Lung (tissue), 12 donors: ENCODE data around the gene PRKCE. TPM values are rescaled to one million over a fixed set of nuclear protein-coding genes. Genes with fewer than 3 reads are reported as not detected.

ENCODE experiments used
- ATAC-seq: fragments of 200-7000 bp; cut with Tn5 transposase; one replicate; pipeline ENCODE4 v1.9.1; 2020; ENCODE audit warnings: moderate number of reproducible peaks; ENCODE audit not compliant: insufficient read depth, low FRiP score
- DNase-seq, 3 donors: peaks; one replicate each; pipeline ENCODE4 v3.0.0-alpha.2; 2013 to 2017
- H3K27ac ChIP-seq, 2 donors: one replicate each; pipeline ENCODE4 v1.5.1; 2013; ENCODE audit warnings: mild to moderate bottlenecking in 2 of 2, moderate library complexity in 2 of 2, control low read depth in 1 of 2, inconsistent platforms in 1 of 2, low read depth in 1 of 2, low read length in 1 of 2
- H3K27me3 ChIP-seq, 3 donors: one replicate each; pipeline ENCODE4 v1.5.1; 2013; ENCODE audit warnings: low read length in 2 of 3; ENCODE audit not compliant: control insufficient read depth in 3 of 3, insufficient read depth in 3 of 3
- H3K36me3 ChIP-seq, 4 donors: one replicate each; pipeline ENCODE4 v1.5.1; 2013; ENCODE audit warnings: low read length in 4 of 4, mild to moderate bottlenecking in 1 of 4, moderate library complexity in 1 of 4; ENCODE audit not compliant: control insufficient read depth in 4 of 4, insufficient read depth in 4 of 4
- H3K4me1 ChIP-seq, 5 donors: one replicate each; pipeline ENCODE4 v1.5.1; 2013; ENCODE audit warnings: low read length in 5 of 5, mild to moderate bottlenecking in 2 of 5, moderate library complexity in 1 of 5; ENCODE audit not compliant: control insufficient read depth in 5 of 5, insufficient read depth in 5 of 5
- H3K4me3 ChIP-seq: one replicate; pipeline ENCODE4 v1.5.1; 2013; ENCODE audit warnings: mild to moderate bottlenecking, control low read depth, moderate library complexity
- H3K9ac ChIP-seq, 2 donors: one replicate each; pipeline ENCODE4 v1.5.1; 2013; ENCODE audit warnings: low read length in 2 of 2, control low read depth in 1 of 2; ENCODE audit not compliant: insufficient read depth in 1 of 2
- H3K9me3 ChIP-seq, 4 donors: one replicate each; pipeline ENCODE4 v1.5.1; 2013; ENCODE audit warnings: low read length in 3 of 4, mild to moderate bottlenecking in 1 of 4, moderate library complexity in 1 of 4; ENCODE audit not compliant: control insufficient read depth in 4 of 4, insufficient read depth in 3 of 4
- CTCF ChIP-seq: IDR thresholded peaks from 2 replicates; pipeline ENCODE4 v1.5.1; 2012; ENCODE audit warnings: mild to moderate bottlenecking; ENCODE audit errors: control extremely low read depth, extremely low read depth
- WGBS, 2 donors: extraction: QIAGEN DNeasy Blood & Tissue Kit; methylation state at CpG; one replicate each; pipeline ENCODE4 v1.1.7; 2013; 5-methylcytosine and 5-hydroxymethylcytosine counted together
- polyA plus RNA-seq, 2 donors: library from polyadenylated mRNA; stranded (reverse); fragments of 200-250 nt; gene quantifications; one replicate each; pipeline ENCODE4 v1.2.1, GENCODE V29; 2013
- total RNA-seq, 2 donors: library from RNA; depleted of rRNA in 1 of 2; stranded (reverse); fragments of >200 nt in 1 of 2; gene quantifications; one replicate each; pipeline ENCODE4 v1.2.1, GENCODE V29; 2014 to 2021
- donor health status: control.
- donor health status: control.
- donor health status: Bipolar disorder and iron deficiency.
- donor health status: healthy.
- donor health status: DM: yes; HTN: yes; CAD: no.

PRKCE gene
- total and polyA plus RNA-seq, 4 donors, result 12.5 to 82.2 (median 32.1) TPM

GRCh38 chr2:46198164-46198883 lies 546.8 kb downstream of the PRKCE start:
- no peak for TF ChIP-seq CTCF
- 84 to 95% methylated on average over 5 of the region's 5 CpGs for WGBS, 2 donors
- peaks cover 4 to 25% (median 7%) of the 10 kb centered on the region in 5 donors for H3K4me1 ChIP-seq
- no peak overlapping the region for H3K9ac ChIP-seq
- H3K27ac ChIP-seq, result no peak overlapping the region
- ATAC-seq (no peak), DNase-seq (no peak)
- H3K9me3 ChIP-seq, result no peaks in the 10 kb centered on the region
- no peak overlapping the region for H3K4me3 ChIP-seq
- H3K27me3 ChIP-seq, result no peaks in the 10 kb centered on the region
- H3K36me3 ChIP-seq, result no peaks in the 10 kb centered on the region

GRCh38 chr2:46198966-46199365 lies 547.5 kb downstream of the PRKCE start:
- no peak for TF ChIP-seq CTCF
- no peak overlapping the region for H3K9ac ChIP-seq
- peaks cover 4 to 25% (median 7%) of the 10 kb centered on the region in 5 donors for H3K4me1 ChIP-seq
- DNase-seq, result peak; percentile 38 to 70 (median 62)
- WGBS, 2 donors, result 50 to 71% methylated on average over 6 of the region's 6 CpGs
- no peak overlapping the region for H3K27ac ChIP-seq
- ATAC-seq, result no peak
- no peaks in the 10 kb centered on the region for H3K27me3 ChIP-seq
- no peaks in the 10 kb centered on the region for H3K36me3 ChIP-seq
- H3K4me3 ChIP-seq, result no peak overlapping the region
- no peaks in the 10 kb centered on the region for H3K9me3 ChIP-seq

GRCh38 chr2:46200100-46200690 lies 548.7 kb downstream of the PRKCE start:
- Histone ChIP-seq H3K27me3 (no peaks in the 10 kb centered on the region), H3K9me3 (no peaks in the 10 kb centered on the region), H3K4me3 (no peak overlapping the region), H3K4me1 (peaks cover 4 to 20% (median 7%) of the 10 kb centered on the region in 5 donors), H3K36me3 (no peaks in the 10 kb centered on the region), H3K27ac (peak overlapping the region; percentile 0 to 42), H3K9ac (no peak overlapping the region)
- WGBS, 2 donors, result 86 to 97% methylated on average over 1 of the region's 1 CpG
- no peak for DNase-seq
- no peak for TF ChIP-seq CTCF
- no peak for ATAC-seq
